SKM-1 treated with dmso at 0.1 percent for 144 hours (cell line): ENCODE measurements around the gene CTIF.

Experiments
- DNase-seq: peaks from one replicate; lab custom pipeline; 2025; ENCODE audit not compliant: unreplicated experiment; lab: John Stamatoyannopoulos, UW

CTIF gene

GRCh38 chr18:48675912-48676311 is 137.1 kb downstream of the CTIF start:
- no peak for DNase-seq

DNA sequence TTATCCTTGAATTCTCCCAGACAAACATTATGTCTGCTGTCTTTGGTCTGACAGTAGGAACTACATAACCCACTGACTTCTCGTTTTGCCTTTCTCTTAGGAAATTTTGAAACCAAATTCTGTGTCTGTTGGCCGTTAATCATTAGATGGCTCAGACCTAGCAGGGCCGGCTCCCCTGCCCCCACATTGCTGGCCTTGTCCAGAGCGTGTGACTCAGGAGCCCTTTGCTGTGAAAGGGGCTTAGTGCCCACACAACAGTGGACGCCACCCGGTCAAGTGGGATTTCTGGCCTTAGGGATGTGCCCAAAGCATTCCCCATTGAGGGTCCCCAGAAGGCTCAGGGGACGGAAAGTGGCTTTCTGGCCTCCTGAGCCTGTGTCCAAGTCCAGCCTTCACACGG is 137.5 kb downstream of the CTIF start:
- peak; percentile 31 for DNase-seq

DNA sequence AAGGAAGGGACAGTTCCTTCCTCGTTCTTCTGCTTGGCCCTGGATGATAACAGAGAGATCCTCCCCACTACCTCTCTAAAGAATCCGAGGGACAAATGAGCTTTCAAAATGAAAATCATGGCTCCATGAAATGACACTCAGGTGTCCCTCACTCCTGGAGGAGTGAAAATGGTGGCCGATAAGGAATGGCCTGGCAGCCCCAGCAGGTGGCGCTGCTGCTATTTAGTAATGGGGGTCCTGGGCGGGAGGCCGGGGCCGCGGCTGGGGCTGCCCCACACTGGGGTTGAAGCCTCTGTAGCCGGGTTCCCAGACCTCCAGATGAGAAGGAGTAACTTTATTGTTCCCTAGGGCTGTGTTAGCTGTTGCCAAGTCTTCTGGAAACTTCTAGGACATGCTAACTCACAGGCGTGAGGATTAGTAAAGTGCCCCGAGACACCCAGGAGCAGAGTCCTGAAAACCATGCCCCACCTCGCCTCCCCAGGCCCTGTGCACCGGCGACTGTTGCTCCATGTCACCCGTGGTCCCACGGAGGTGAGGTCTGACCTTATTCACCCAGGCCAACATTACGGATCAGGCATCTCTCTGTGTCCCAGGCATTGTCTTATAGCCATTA is 138.0 kb downstream of the CTIF start:
- DNase-seq = peak; percentile 34

- no peak for DNase-seq
These were observed 139.6 kb downstream of the CTIF start for GRCh38 chr18:48678237-48679115.

GRCh38 chr18:48679236-48679635 is 140.4 kb downstream of the CTIF start:
- DNase-seq = no peak

DNA sequence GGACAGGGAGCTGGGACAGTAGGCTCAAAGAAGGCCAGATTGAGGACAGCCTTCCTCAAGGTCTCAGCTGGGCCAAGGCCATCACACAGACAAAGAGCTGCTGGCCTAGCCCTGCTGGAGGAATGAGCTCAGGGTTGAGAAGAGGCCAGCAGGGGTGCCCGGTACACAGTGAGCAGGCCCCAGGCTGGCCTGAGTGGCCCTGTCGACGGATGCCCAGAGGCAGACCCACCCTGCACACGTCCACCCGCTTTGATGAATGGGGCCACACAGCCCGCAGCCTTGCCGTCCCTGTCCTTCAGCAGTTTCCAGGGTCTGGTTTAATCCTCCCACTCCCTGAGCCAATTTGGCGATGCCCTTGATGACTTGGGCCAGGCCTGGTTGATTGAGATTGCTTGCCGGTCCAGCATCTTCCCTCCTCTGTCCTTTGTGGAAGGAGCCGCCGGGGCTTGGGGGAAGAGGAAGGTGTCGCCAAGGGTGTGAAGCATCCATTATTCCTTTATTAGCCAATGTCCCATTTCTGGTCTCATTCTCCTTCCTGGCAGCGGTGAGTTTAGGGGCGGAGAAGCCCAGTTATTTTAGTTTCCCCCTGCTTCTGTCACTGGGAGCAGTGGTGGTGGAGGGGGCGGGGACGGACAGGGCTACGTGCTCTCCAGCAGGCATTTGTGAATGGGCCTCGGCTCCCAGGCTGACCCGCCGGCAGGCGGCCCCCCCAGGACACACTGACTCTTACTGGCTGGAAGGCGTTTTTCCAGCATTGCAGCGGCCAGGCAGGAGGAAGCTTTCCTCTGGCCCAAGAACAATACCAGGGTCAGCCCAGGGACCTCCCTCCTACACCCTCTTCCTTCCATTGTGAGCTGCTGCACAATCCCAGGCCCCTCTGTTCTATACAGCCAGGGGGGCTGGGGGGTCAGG is 141.8 kb downstream of the CTIF start:
- DNase-seq = no peak

DNA sequence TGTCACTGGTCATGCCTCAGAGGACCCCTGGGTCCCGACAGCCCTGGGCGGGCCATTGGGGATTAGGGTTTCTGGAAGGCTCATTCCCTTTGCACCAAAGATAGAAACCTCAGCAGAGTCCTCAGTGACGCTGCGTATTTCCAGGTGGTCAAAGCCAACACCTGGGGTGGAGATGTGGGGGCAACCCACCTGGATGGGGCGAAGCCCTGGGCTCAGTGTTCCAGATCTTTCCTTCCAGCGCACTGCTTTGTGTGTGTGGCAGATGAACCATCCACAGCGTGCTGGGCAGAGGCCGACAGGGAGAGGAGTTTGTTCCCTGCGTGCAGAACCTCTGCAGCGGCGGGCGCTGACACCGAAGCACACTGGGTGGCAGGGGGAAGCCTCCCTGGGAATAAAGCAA is 143.9 kb downstream of the CTIF start:
- no peak for DNase-seq

GRCh38 chr18:48683197-48683596 is 144.4 kb downstream of the CTIF start:
- no peak for DNase-seq

- DNase-seq = no peak
These were observed 144.8 kb downstream of the CTIF start for GRCh38 chr18:48683661-48684060.

- DNase-seq = no peak
These were observed 148.7 kb downstream of the CTIF start for GRCh38 chr18:48687346-48688042.

DNA sequence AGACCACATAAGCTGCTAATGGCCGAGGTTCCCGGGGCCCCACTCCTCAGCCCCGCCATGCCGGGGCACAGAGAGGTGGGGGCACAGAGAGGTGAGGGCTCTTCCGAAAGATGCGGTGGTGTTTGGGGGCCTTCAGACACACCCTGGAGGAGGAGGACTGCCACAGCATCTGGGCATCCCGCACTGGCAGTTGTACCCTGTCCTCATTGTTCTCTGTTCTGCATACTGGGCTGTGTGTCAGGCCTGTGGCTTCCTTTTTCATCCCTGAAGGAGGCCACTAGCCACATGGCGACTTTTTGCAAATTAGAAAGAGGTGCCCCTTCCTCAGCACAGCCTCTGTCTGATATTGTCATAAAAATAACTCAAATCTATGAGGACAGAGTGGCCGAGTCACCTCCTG is 150.1 kb downstream of the CTIF start:
- no peak for DNase-seq

DNA sequence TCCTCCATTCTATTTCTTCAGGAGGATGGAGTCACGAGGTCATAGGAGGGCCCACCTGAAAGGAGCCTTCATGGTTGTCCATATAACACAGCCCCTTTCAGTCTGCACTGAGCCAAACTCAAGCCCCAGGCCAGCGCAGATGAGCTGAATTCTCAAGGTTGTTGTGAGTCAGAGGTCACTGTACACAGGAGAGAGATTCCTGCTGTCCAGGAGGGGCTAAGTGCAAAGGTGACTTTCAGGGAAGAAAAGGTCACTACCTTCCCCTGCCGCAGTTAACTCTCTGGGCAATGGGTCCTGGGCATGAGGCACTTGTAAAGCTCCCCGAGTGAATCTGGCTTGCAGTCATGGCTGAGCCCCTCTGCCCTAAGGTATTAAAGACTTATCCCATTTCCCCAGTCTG is 150.7 kb downstream of the CTIF start:
- no peak for DNase-seq

DNA sequence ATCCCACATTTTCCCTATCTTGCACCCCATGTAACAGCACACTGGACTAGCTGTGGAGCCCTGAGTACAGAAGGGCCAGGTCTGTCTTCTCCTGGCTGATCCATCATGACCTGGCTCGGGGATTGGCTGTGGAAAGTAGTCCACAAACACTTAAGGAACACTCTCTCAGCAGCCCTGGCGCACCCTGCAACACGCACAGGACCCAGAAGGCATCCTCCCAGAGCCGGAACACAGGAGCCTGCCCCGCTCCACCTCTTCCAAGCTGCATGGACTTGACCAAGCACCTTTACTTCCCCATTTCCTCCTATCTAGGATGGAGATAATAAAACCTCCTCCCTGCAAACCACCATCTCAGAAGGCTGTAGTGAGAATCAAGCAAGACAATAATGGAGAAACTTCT is 151.7 kb downstream of the CTIF start:
- no peak for DNase-seq

DNA sequence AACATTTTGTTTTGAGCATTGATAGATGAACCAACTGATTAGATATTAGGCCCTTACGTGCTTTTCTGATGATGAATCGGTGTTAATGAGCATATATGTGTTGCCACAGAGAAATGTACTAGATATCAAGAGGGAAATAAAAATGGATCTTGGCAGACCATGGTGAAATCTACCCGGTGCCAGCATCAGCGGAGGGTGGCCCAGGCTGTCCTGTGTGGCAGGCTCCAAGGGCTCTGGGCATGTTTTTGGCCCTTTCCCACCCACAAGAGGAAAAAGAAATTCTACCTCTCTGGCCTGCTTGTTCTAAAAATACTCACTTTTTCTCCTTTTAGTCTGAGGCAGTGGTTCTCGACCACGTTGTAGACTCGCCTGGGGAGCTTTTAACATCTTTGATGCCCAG is 154.2 kb downstream of the CTIF start:
- no peak for DNase-seq

DNA sequence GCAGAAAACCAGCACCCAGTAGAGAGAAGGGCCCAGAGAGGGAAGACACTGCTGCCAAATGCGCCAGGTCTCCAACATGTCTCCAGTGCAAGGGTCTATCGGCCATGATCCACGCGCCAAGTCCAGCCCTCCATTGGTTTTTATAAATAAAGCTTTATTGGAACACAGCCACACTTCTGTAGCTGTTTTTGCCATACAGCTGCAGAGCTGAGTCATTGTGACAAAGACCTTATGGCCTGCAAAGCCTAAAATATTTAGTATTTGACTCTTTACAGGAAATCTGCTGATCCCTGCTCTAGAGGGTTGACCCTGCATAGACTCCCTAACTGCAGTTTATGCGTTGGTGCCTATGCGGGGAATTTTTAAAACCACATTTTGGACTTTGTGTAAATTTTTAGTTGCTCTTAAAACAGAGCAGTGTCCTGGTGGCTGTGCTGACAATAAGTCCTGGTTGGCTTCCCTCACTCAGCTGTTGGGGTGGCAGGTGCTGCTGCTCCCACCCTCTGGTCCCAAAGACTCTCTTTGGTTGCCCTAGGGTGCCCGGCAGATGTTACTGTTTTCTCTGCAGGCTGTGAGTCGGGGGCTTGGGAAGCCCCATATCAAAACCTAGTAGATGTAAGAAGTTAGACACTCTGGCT is 154.9 kb downstream of the CTIF start:
- no peak for DNase-seq

GRCh38 chr18:48694295-48694694 is 155.5 kb downstream of the CTIF start:
- DNase-seq = no peak

DNA sequence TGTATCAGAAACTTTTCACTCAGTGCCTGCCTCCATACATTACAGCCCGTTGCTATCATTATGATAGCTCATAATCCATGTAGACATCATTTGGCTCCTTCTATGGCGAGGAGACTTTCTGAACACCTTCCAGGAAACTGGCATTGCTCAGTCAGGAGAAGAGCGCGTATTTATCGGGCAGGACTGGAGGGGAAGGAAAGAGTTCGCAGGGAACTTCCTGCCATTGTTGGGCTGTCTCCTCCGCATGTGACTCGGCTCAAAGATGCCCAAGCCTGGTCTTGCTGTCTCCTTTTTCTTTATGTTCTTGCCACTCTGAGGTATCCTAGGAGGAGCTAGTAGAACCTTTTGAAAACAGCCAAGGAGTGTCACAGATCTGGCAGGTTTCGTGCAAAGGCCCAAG is 156.8 kb downstream of the CTIF start:
- DNase-seq = no peak

- no peak for DNase-seq
These were observed 157.4 kb downstream of the CTIF start for GRCh38 chr18:48696218-48696617.

- DNase-seq = no peak
These were observed 158.6 kb downstream of the CTIF start for GRCh38 chr18:48697441-48697840.

GRCh38 chr18:48698707-48699106 is 159.9 kb downstream of the CTIF start:
- peak; percentile 35 for DNase-seq

DNA sequence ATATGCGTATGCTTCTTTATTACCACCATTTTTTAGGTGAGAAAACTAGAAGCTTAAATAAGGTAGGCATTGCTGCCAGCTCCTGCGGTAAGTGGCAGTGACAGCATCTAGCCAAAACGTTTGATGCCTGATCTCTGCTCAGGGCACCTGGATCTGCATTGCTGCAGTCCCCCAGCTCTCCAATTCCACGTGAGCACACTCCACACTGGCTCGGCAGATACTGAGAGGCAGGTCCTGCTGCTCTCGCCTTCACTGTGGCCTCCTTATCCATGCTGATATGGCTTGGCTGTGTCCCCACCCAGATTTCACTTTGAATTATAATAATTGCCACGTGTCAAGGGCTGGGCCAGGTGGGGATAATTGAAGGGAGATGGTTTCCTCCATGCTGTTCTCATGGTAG is 160.9 kb downstream of the CTIF start:
- no peak for DNase-seq
